Colonic mucosa (tissue), 4 donors: ENCODE data around the gene MAML2. TPM values are rescaled to one million over a fixed set of nuclear protein-coding genes. Genes with fewer than 3 reads are reported as not detected.

Source experiments
- DNase-seq: peaks from one replicate; pipeline ENCODE4 v3.0.0-alpha.2; 2020
- H3K27ac ChIP-seq: fragments of 200-600 bp; one replicate; pipeline ENCODE4 v1.8.0; 2021
- H3K27me3 ChIP-seq: fragments of 200-600 bp; one replicate; pipeline ENCODE4 v1.8.0; 2021
- H3K36me3 ChIP-seq: fragments of 200-600 bp; one replicate; pipeline ENCODE4 v1.8.0; 2021
- H3K4me1 ChIP-seq: fragments of 200-600 bp; one replicate; pipeline ENCODE4 v1.8.0; 2021; ENCODE audit warnings: mild to moderate bottlenecking
- H3K4me3 ChIP-seq: fragments of 200-600 bp; one replicate; pipeline ENCODE4 v1.8.0; 2021
- H3K9ac ChIP-seq, 2 donors: one replicate each; pipeline ENCODE4 v1.7.0; 2013; ENCODE audit warnings: control low read depth in 2 of 2, low read depth in 2 of 2, low read length in 2 of 2
- H3K9me3 ChIP-seq: fragments of 200-600 bp; one replicate; pipeline ENCODE4 v1.8.0; 2021
- CTCF ChIP-seq: fragments of 200-600 bp; IDR thresholded peaks from one replicate; pipeline ENCODE4 v1.8.0; 2022; ENCODE audit warnings: antibody characterized with exemption, mild to moderate bottlenecking
- intact Hi-C: fragments of 100-400 bp; cut with DNase I; formaldehyde crosslinking; loops from one replicate; pipeline ENCODE4 v1.14.1; 2022
- total RNA-seq, 2 donors: library from RNA; stranded (reverse); fragmentation: NEBNext Ultra II Directional in 1 of 2; extraction: Animal tissue kit (Norgen Biotek cat#: 25700) in 1 of 2; gene quantifications; one replicate each; pipeline ENCODE4 v1.2.1, GENCODE V29; 2021
- donor health status: healthy.
- donor health status: DM: no; HTN: no; CAD: no.
- donor health status: DM: no; HTN: no; CAD: no.

The MAML2 gene
- total RNA-seq, 2 donors from 2014 or later: 10.4 to 11.0 TPM

- Histone ChIP-seq H3K9ac (no peak overlapping the region), H3K9me3 (no peaks in the 10 kb centered on the region), H3K27ac (peak overlapping the region; percentile 56), H3K27me3 (no peaks in the 10 kb centered on the region), H3K4me1 (peaks cover 21% of the 10 kb centered on the region), H3K4me3 (no peak overlapping the region), H3K36me3 (no peaks in the 10 kb centered on the region)
- intact Hi-C loops: no loop called here
- no peak for TF ChIP-seq CTCF
- peak; percentile 41 for DNase-seq
These were observed 28.5 kb downstream of the MAML2 start for GRCh38 chr11:96314326-96315020.

- Histone ChIP-seq H3K9ac (no peak overlapping the region), H3K4me3 (no peak overlapping the region), H3K27me3 (no peaks in the 10 kb centered on the region), H3K27ac (no peak overlapping the region), H3K4me1 (peaks cover 21% of the 10 kb centered on the region), H3K36me3 (no peaks in the 10 kb centered on the region), H3K9me3 (no peaks in the 10 kb centered on the region)
- no peak for TF ChIP-seq CTCF
- intact Hi-C loops: no loop called here
- no peak for DNase-seq
These were observed 29.8 kb downstream of the MAML2 start for GRCh38 chr11:96313163-96313562.

GRCh38 chr11:96311120-96311568 is 31.9 kb downstream of the MAML2 start:
- no peak for TF ChIP-seq CTCF

GRCh38 chr11:96310236-96310635 is 32.8 kb downstream of the MAML2 start:
- H3K4me3 ChIP-seq: no peak overlapping the region
- TF ChIP-seq CTCF: no peak
- H3K4me1 ChIP-seq: peaks cover 28% of the 10 kb centered on the region
- peak overlapping the region in 1 of 2 donors; percentile 9 for H3K9ac ChIP-seq
- no peaks in the 10 kb centered on the region for H3K9me3 ChIP-seq
- H3K36me3 ChIP-seq: no peaks in the 10 kb centered on the region
- H3K27ac ChIP-seq: peak overlapping the region; percentile 71
- DNase-seq: no peak
- H3K27me3 ChIP-seq: no peaks in the 10 kb centered on the region
- intact Hi-C loops: no loop called here

More at GRCh38 chr11:96311120-96311568, 31.9 kb downstream of the MAML2 start:
- Histone ChIP-seq H3K9me3 (no peaks in the 10 kb centered on the region), H3K9ac (no peak overlapping the region), H3K36me3 (no peaks in the 10 kb centered on the region), H3K4me3 (no peak overlapping the region), H3K27ac (peak overlapping the region; percentile 71), H3K4me1 (peaks cover 26% of the 10 kb centered on the region), H3K27me3 (no peaks in the 10 kb centered on the region)
- peak; percentile 48 for DNase-seq
- intact Hi-C loops: no loop called here

- intact Hi-C loops: no loop called here
- Histone ChIP-seq H3K27ac (no peak overlapping the region), H3K4me1 (peaks cover 22% of the 10 kb centered on the region), H3K9me3 (no peaks in the 10 kb centered on the region), H3K4me3 (no peak overlapping the region), H3K27me3 (no peaks in the 10 kb centered on the region), H3K36me3 (no peaks in the 10 kb centered on the region), H3K9ac (no peak overlapping the region)
- TF ChIP-seq CTCF: no peak
- DNase-seq: no peak
These were observed 33.4 kb downstream of the MAML2 start for GRCh38 chr11:96309643-96310017.
